Renal pelvis (tissue), 4 donors: ENCODE measurements around the gene GLG1. TPM values are rescaled to one million over a fixed set of nuclear protein-coding genes. Genes with fewer than 3 reads are reported as not detected.
"Not testable (repeated sequence)": the region's sequence is repeated elsewhere in the genome, so short reads cannot be mapped to it uniquely, and the experiment has no call there.

Source experiments
- DNase-seq: peaks from one replicate; pipeline ENCODE4 v3.0.0-alpha.2; 2013
- polyA plus RNA-seq, 3 donors: library from polyadenylated mRNA; unstranded; fragments of 120-200 nt; gene quantifications; one replicate each; pipeline ENCODE4 v1.2.1, GENCODE V29; 2013; ENCODE audit not compliant: insufficient read length in 3 of 3

Gene GLG1
- polyA plus RNA-seq, 3 donors: 149 to 173 (median 165) TPM

- no peak for DNase-seq
Observed at GRCh38 chr16:74450967-74451760, 155.8 kb downstream of the GLG1 start.

- no peak for DNase-seq
Observed at GRCh38 chr16:74450236-74450635, 156.7 kb downstream of the GLG1 start.

DNA sequence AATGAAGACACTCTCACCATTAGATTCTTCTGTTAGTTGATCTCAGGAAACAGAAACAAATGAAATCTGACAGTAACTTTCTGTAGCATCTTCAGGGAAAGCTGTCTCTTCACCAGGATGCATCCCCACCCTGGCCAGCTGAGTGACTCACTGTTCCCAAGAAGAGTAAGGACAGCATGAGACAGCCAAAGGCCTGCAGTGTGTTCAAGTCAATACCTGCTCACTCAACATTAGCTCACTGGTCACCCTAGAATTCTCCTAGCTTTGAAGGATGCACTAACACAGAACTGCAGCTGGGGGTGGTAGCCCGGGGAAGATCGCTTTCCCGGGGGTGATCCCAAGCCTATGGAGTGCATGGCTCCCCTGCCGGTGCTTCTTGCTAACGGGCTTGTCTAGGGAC, 157.4 kb downstream of the GLG1 start:
- DNase-seq: no peak

GRCh38 chr16:74448990-74449389, 157.9 kb downstream of the GLG1 start:
- DNase-seq: no peak

GRCh38 chr16:74447578-74447977, 159.3 kb downstream of the GLG1 start:
- no peak for DNase-seq

- DNase-seq: no peak
Observed at GRCh38 chr16:74446866-74447265, 160.0 kb downstream of the GLG1 start.

- DNase-seq: not testable (repeated sequence)
Observed at GRCh38 chr16:74443624-74444346, 163.1 kb downstream of the GLG1 start.

DNA sequence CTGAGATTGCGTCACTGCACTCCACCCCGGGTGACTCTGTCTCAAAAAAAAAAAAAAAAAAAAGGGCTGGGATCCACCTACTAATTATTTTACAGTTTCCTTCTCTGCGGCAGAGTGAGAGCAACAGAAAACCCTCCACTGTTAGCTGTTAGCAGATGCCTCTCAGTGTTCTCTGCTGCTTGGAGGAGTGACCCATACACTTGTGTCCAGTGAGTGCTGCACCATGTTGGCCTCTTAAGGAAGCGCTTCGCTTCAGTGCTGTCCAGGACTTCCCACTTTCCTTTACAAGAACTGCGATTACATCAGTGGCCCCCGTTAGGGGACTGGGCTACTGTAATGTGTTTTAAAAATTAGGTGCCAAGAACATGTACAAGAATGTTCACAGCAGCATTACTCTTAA, 167.2 kb downstream of the GLG1 start:
- no peak for DNase-seq

GRCh38 chr16:74438492-74438979, 168.4 kb downstream of the GLG1 start:
- no peak for DNase-seq

GRCh38 chr16:74431516-74431915, 175.4 kb downstream of the GLG1 start:
- no peak for DNase-seq

DNA sequence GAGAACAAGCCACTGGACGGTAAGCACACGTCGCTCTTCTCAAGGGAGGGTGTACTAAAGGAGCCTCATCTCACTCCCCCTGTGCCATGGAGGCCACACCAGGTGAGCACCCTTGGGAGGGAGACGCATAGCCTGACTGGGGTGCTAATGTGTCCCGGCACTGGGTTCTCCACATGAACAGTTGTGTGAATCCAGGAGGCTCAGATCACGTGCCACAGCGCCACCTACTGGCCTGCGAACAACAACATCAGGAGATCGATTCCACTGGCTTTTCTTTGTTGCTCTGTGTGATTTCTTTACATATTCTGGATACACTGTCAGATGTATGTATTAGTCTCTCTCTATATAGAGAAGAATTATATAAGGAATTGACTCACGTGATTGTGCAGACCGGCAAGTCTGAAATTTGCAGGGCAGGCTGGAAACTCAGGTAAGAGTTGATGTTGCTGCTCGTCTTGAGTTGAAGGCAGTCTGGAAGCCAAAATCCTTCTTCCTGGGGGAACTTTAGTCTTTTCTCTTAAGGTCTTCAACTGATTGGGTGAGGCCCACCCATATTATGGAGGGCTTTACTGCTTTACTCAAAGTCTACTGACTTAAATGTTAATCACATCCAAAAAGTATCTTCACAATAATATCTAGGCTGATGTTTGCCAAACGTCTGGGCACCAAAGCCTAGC, 176.7 kb downstream of the GLG1 start:
- DNase-seq: not testable (repeated sequence)

GRCh38 chr16:74428493-74428892, 178.4 kb downstream of the GLG1 start:
- not testable (repeated sequence) for DNase-seq

GRCh38 chr16:74425751-74426150, 181.2 kb downstream of the GLG1 start:
- not testable (repeated sequence) for DNase-seq

GRCh38 chr16:74423721-74424120, 183.2 kb downstream of the GLG1 start:
- not testable (repeated sequence) for DNase-seq

DNA sequence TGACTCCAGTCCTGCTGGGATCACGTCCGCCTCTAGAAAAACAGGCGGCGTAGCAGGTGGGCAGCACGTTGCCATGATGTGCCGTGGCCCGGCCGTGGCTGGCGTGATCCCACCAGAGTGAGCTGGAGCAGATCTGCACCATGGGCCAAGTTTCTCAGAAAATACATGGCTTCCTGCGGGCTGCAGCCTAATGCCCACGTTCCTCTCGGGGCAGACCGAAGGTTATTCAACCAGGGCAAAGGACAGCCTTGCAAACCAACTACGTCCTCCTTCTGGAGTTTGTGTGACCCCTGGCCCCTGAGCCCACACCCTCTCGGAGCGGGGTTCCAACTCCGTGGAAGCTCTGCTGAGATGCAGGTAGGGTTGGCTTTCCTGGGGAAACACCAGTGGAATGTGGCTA, 184.8 kb downstream of the GLG1 start:
- not testable (repeated sequence) for DNase-seq

- not testable (repeated sequence) for DNase-seq
Observed at GRCh38 chr16:74421482-74421785, 185.5 kb downstream of the GLG1 start.

DNA sequence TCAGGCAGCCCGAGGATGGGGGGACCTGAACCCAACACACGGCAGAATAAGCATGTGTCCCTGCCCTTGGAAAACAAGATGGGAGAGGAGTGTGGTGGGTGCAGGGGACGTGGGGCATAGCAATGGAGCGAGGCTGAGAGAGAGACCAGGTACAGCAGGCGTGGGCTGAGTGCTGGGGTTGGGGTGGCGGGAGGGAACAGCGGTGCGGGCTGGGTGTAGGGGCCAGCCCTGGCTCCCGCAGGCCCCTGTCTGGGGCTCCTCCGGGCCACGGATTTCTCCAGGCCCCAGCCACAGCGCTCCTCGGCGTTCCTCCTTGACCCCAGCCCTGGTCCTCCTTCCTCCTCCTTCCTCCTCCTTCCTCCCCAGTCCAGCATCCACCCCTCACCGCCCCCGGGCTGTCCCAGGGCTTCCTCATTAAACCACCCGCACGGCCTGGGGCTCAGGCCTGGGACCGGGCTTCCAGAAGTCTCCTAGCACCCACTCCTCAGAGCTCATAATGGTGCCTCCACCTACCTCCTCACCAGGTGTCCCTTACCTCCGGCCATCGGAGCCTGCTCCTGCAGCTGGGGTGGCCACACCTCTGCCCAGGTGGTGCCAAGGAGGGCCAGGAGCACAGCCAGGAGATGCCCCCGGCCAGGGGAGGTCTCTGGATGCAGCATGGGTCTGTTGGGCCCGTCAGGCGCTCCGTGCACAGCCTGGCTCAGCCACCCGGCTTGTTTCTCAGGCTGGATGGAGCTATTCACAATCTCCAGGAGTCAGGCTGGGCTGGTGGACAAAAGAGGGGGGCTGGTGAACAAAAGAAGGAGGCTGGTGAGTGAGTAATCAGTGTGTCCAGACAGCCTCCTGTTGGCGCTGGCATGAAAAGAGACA, 186.1 kb downstream of the GLG1 start, which contains the start of gene CLEC18B:
Gene CLEC18B, minus strand, starts transcription at position 867 of the 870 bp plus-strand sequence. Its CDS starts 208 bp downstream, at position 659.
- not testable (repeated sequence) for DNase-seq

GRCh38 chr16:74419811-74420210, 187.1 kb downstream of the GLG1 start:
- not testable (repeated sequence) for DNase-seq

DNA sequence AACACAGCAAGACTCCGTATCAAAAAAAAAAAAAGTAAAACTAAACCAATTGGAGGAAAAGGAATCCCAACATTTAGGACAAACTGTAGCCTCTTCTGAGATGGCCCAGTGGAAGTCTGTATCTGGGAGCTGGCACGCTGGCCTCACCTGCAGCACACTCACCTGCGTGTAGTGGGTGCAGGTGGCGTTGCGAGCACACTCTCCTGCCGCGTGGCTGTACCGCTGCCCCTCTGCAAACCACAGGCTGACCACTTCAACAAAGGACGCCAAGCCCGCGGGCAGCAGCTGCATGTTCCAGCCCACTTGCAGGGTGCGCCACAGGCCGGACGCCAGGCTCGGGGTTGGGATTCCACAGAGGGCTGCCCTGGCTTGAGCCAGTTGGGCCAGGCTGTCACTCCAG, 189.0 kb downstream of the GLG1 start:
- DNase-seq: not testable (repeated sequence)

DNA sequence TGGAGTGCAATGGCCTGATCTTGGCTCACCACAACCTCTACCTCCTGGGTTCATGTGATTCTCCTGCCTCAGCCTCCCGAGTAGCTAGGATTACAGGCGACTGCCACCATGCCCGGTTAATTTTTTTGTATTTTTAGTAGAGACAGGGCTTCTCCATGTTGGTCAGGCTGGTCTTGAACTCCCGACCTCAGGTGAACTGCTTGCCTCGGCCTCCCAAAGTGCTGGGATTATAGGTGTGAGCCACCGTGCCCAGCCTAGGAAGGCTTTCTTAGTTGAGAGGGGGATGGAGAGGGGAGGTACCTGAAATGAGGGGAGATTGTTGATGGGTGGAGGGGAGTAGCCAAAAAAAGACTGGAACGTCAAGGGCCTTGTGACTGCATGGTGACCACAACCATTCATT, 193.0 kb downstream of the GLG1 start:
- not testable (repeated sequence) for DNase-seq

DNA sequence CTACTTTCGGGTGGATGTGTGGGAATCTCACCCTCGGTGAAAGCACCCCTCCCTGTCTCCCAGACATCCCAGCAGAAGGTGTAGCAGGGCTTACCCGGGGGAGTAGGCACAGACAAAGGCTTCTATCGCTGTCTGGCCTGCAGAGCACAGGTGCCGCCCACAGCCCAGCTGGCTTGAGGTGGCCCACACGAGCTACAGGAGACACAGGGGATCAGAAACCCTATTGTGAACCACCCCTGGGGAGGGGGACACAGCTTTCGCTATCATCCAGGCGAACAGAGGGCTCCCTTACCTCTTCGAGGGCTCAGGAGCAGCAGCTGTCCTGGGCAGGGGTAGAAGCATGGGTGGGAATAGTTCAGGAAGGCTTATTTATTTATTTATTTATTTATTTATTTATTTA, 193.4 kb downstream of the GLG1 start:
- not testable (repeated sequence) for DNase-seq
